Choroid plexus epithelial cell (primary cell): ENCODE results near the gene ACTG2.

Experiments
- DNase-seq: peaks from one replicate; pipeline ENCODE4 v3.0.0-alpha.2; 2010; ENCODE audit warnings: low read depth
- H3K4me3 ChIP-seq: 2 replicates; pipeline ENCODE4 v1.5.1; 2011; ENCODE audit warnings: low read depth, mild to moderate bottlenecking, control low read depth, low read length, moderate library complexity
- CTCF ChIP-seq: conservative IDR thresholded peaks from 2 replicates; pipeline ENCODE4 v1.5.1; 2011; ENCODE audit warnings: low read depth, mild to moderate bottlenecking, control low read depth, inconsistent platforms, low read length, moderate library complexity

The ACTG2 gene

GRCh38 chr2:73893764-73894474, 1.1 kb downstream of the ACTG2 start:
- TF ChIP-seq CTCF: no peak
- DNase-seq: no peak
- H3K4me3 ChIP-seq: no peak overlapping the region

DNA sequence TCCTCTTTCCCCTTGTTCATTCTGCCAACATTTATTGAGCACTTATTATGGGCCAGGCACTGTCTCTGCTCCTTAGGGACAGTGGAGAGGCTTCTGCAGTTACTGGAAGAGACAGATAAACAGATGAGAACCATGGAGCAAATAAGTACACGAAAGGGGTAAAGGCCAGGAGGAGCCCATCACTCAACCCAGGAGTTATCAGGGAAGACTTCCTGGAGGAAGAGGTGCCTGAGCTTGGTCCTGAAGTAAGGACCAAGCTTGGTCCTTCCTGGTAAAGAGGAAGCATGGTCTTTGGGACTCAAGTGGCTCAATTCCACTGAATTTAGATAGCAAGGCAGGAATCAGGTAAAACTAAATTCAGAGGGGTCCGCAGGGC, 1.7 kb downstream of the ACTG2 start:
- DNase-seq: no peak
- H3K4me3 ChIP-seq: no peak overlapping the region
- no peak for TF ChIP-seq CTCF

GRCh38 chr2:73894877-73895276, 2.1 kb downstream of the ACTG2 start:
- H3K4me3 ChIP-seq: no peak overlapping the region
- DNase-seq: no peak
- TF ChIP-seq CTCF: no peak

DNA sequence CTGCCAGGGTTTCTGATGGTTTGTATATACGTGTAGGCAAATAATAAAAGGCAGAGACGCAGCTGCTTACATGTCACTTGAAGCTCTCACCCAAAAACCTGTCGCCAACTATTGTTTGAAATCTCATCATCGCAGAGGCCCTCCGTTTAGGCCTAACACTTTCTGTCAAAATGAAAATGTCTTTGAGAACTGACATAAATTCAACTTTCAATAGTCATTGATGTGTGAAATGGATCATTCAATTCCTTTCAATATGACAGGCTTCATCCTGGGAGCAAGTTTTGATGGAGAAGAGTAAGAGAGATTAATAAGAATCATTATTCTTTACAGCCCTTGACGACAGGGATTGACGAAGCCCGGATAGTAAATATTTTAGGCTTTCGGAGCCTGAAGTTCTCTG, 2.7 kb downstream of the ACTG2 start:
- TF ChIP-seq CTCF: no peak
- no peak for DNase-seq
- H3K4me3 ChIP-seq: no peak overlapping the region

DNA sequence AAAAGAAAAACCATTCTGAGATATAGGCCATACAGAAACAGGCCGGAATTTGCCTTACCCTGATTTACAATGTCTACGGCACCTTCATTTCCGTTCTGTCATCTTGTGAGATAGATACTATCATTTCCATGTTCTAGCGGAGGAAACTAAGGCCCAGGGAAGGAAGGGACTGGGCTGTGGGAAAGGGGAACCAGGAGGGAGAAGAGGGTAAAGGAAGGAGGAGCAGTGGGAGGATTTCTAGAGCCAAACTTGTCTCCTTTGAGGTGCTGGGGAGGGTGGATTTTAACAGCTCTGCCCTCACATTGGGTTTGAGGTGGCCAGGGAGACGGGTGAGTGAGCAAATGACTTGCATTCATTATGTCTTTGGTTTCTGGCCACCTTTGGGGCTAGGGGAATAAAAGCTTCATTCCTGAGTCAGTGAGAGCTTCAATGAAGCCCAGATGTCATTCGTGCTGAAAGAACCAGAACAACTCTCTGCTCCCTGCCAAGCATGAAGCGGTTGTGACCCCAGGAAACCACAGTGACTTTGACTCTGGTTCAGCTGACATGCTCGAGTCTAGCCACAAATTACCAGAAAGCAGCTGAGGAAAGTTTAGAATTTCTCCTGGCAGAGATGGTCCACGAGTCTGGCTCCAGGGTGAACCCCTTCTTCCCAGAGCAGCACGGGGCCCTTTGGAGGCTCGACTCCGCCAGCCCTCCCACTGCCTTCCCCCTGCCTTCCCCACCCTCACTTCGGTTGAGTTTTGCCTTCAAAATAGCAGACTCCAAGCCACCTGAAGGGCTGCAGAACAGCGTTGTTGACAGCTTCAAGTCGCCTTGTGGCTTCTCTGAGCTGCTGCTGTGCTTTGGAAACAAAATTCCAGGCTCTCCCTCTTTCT, 3.8 kb downstream of the ACTG2 start:
- peak; percentile 96 for DNase-seq
- no peak for TF ChIP-seq CTCF

DNA sequence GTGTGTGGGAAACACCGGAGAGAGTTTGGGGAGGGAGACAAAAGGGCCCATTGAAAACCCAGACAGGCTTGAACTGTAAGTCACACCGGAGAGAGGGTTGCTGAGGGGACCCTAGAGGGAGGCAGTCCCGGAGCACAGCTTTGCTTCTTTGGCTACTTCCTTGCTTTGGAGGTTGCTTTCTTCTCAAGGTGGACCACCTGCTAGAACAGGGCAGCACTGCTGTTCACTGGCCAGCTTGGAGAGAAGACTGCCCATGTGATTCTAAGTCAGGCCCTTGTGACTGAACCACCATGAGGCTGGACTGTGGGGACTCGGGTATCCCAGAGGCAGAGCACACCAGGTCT, 4.4 kb downstream of the ACTG2 start:
- no peak overlapping the region for H3K4me3 ChIP-seq
- no peak for TF ChIP-seq CTCF

More for the DNA sequence above, 3.8 kb downstream of the ACTG2 start:
- no peak overlapping the region for H3K4me3 ChIP-seq

GRCh38 chr2:73897934-73898333, 5.1 kb downstream of the ACTG2 start:
- TF ChIP-seq CTCF: no peak
- H3K4me3 ChIP-seq: no peak overlapping the region
- no peak for DNase-seq

More for the DNA sequence above, 4.4 kb downstream of the ACTG2 start:
- peak; percentile 40 for DNase-seq
